Umbilical cord (tissue), 2 donors: Measurements from ENCODE around the gene IRX6. TPM values are rescaled to one million over a fixed set of nuclear protein-coding genes. Genes with fewer than 3 reads are reported as not detected.
A peak's percentile ranks its signal among the peaks of the same experiment; 100 is the strongest.

Experiments used
- DNase-seq: peaks from one replicate; pipeline ENCODE4 v3.0.0-alpha.2; 2015; ENCODE audit warnings: low spot score
- total RNA-seq: library from RNA; depleted of rRNA; stranded (reverse); fragments of >200 nt; gene quantifications from one replicate; pipeline ENCODE4 v1.2.3, GENCODE V29; 2014; ENCODE audit warnings: low replicate concordance; ENCODE audit not compliant: insufficient read depth

Gene IRX6
- total RNA-seq, 1 donor from 2014 or later = not detected

DNA sequence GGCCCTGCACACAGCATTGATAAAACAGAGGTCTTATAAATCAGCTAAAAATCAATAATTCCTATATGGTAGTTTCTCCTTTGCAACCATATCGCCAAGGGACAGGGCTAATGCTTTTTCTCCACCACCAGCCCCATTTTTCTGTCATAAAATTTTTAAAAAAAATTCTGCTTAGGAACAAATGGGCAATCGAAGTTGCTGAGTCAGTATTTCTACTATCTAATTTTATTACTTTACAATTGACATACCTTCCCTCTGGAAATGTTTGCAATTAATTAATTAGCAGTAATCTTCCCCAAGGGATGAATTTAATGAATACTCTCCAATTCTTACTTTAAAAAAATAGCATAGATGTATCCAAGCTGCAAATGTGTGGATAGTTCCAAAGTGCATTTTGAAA, 1.7 kb upstream of the IRX6 start:
- DNase-seq = no peak

DNA sequence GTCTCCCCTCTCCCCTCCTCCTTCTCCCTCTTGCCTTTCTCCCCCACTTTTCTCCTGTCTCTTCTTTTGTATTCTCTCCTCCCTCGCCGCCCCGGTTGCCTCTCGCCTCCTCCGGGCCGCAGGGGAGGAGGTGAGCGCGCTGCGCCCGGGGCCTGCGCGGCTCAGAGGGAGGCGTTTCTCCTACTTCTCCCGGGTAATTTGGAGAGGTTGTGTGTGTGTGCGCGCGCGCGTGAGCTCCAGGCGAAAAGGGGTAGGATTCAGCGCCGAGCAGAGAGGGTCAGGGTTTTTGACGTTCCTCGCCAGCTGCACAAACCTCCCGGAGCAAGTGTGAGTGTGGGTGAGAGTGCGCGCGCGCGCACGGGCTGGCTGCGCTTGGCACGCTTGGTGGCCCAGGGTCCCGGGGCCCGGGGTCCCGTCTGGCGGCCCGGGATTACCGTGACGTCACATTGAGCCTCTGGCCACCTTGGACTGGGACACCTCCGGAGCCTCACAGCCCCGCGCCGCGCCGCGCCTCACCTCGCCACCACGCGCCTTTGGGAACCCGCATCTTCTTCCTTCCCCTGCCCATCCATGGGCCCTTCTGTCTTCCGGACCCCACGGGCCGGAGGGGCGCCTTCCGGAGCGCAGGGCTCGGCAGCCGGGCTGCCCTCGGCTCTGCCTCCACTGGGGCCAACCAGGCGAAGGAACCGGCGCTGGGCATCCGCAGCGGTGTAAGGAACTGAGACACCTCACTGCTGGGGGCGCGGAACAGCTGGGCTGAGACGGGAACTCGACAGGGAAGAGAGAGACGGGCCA, 479 bp downstream of the IRX6 start:
- DNase-seq = no peak

DNA sequence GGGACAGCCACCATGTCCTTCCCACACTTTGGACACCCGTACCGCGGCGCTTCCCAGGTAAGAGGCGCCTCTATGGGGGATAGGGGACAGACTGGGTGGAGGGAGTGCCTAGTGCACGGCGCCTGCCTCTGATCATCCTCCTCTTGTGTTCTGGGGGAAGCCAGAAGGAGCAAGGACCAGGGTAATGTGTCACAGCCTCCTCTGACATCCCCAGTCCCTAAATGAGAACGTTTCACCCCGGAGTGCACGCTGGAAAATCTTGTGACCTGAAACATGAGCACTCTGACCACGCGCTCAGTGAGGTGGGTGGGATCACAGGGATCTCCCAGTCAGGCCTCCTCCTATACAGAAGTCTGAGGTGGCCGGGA, 1.1 kb downstream of the IRX6 start:
- no peak for DNase-seq

DNA sequence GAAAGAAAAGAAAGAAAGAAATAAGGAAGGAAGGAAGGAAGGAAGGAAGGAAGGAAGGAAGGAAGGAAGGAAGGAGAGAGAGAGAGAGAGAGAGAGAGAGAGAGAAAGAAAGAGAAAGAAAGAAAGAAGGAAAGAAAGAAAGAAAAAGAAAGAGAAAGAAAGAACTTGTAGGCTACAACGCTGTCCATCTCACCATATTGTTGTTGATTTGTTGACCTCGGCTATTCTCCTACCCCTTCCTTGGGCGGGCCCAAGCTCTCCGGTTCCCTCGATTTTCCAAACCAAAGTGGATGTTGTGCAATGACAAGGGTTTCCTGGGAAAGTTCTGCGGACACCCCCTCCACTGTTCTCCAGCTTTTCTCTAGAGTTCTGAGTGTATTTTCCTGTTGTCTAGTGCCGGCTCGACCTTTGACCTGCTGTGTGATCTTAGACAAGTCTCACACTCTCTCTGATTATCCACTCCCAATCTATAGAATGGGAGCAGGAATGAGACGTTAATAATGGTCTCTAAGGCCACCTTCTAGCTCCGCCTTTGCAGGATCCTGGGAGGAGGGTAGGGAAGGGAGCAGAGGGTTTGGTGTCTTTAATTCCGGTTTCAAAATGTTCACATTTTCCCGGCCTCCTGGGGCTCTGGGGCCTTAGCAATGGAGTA, 1.6 kb downstream of the IRX6 start:
- DNase-seq = no peak

DNA sequence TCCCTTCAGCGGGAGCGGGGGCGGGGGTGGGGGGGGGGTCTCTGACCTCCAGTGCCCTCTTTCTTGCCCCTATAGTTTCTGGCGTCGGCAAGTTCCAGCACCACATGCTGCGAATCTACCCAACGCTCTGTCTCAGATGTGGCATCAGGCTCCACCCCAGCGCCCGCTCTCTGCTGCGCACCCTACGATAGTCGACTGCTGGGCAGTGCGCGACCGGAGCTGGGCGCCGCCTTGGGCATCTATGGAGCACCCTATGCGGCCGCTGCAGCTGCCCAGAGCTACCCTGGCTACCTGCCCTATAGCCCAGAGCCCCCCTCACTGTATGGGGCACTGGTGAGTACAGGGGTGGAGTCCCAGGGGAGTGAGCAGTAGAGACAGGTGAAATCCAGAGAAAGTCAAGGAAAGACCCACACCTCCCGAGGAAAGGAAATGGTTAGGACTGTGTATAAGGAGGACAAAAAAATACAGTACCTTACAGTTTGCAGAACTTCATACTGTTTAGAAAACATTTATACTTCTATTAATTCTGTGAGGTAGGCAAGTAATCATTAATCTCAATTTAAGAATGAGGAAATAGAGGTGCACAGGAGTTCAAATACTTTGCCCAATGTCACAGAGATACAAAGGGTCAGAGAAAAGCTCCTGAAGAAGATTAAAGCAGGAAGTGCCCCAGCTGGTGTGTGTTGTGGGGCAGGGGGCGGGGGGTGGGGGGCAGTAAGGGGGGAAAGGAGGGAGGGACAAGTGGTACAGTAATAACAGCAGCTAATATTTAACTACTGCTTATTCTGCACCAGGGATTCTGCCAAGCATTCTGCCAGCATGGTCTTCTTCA, 2.5 kb downstream of the IRX6 start:
- no peak for DNase-seq

DNA sequence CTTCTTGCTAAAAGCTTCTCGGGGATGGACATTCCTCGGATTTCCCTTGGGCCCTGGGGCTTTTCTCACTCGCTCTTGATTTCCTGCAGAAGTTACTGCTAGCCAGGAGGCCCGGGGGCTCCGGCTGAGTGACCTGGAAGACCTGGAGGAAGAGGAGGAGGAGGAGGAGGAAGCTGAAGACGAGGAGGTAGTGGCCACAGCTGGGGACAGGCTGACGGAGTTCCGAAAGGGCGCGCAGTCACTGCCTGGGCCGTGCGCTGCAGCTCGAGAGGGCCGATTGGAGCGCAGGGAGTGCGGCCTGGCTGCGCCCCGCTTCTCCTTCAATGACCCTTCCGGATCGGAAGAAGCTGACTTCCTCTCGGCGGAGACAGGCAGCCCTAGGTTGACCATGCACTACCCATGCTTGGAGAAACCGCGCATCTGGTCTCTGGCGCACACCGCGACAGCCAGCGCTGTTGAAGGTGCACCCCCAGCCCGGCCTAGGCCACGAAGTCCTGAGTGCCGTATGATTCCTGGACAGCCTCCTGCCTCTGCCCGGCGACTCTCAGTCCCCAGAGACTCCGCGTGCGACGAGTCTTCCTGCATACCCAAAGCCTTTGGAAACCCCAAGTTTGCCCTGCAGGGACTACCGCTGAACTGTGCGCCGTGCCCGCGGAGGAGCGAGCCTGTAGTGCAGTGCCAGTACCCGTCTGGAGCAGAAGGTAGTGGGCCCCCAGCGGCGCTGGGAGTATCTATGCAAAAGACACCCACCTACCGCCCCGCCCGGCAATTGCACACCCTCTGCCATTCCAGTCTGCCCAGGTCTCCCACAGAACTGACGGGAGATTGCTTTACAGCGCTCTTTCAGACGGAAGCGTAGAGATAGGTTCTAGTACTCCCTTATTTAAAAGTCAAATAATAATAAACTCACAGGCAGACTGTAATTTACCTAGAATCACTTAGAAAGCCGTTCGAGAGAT, 4.9 kb downstream of the IRX6 start:
- no peak for DNase-seq

DNA sequence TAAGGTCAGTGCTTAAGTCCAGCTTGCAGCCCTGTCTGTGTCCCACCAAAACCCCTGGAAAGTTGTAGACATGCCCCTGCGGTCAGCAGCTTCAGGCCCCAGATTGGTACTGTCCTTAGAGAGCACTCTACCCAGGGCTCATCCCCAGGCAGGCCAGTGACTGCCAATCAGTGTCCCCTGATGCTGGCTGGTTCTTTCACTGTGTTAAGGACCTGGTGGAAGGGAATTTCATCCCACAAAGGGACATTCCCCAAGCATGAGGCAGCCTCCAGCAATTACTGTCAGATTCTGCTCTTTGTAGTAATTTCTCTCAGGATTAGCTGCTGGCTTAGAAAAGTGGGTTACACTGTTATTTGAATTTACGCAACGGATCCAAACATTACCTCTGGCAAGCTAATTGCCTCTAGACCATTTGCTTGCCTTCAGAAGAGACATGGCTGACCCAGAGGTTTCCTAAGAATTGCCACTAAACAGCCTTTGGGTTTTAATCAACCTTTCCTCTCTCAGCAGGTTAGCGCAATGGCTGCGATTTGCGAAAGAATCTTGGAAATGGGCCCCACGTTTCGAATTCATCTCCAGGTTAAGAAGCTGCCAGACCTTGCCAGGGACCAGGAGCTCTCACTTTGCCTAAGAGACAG, 5.9 kb downstream of the IRX6 start:
- DNase-seq = no peak

DNA sequence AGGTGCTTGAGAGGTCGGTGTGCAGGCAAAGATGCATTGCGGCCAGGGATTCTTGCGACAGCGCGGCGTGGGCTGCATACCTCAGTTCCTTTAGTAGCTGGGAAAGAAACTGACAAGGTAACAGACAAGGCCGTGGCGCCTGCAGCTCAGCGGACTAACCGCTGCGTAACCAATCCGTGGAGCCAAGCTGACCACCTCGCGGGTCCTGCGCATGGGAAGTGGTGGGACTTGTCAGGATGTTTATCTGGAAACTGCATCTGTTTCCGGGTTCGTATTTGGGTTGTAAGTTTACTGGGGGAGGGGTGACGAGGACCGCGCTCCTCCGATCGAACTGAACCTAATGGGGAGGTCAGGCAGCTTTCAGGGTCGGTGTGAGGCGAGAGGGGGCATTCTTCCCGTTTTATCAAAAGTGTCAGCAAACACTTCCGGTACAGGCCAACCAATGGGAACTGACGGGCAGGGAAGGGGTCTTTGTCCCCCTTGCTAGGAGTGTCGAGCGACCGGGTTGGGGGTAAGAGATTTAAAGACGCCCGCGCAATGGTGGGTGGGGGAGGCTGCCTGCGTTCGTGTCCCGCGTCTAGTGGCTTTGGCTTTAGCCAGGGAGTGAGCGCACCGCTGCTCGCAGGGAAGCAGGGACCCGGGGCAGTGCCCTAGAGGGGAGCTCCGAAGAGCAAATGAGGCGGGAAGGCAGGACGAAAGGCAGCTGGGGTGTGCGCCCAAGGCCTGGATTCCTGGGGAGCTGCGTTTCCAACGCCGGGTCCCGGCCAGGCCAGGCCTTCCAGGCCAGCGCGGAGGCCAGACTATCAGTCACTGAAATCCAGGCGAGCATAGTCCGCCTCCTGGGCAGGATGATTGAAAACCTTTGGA, 7.0 kb downstream of the IRX6 start:
- DNase-seq = no peak

DNA sequence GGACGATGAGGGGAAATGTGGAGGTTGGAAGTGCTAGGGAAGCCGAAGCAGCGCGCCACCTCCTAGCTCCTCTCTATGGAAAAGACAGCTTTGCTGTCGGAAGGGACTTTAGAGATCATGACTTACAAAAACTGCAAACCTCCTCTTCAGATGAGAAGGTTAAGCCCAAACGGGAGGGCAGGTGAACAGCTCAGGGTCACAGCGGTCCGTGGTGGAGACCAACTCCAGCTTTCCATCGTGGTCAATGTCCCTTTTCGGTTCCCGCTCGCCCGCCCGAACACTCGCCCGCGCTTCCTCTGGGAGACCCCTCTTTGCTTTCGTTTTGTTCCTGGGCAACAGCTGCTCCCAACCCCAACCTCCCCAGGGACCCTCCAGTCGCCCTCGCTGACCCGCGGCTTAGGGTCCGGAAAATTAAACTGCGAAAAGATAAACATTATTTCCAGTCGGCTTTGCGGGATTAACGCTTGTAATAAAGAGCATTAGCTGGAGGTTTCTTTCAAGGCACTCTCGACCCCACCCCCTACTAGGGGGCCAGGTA, 7.7 kb downstream of the IRX6 start:
- DNase-seq = no peak

DNA sequence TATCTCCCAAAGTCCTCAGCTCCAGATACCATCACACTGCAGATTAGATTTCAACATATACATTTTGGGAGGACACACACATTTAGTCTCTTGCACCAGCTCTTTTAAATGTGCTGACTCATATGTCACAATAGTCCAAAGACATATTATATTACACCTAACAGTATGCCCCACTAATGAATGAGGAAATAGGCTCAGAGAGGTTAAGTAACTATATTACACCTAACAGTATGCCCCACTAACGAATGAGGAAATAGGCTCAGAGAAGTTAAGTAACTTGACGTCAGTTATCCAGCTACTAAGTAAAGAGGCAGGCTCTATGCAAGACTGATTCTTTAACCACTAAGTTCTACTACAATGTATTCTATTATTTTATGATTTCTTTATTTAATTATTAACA, 9.7 kb downstream of the IRX6 start:
- DNase-seq = no peak

DNA sequence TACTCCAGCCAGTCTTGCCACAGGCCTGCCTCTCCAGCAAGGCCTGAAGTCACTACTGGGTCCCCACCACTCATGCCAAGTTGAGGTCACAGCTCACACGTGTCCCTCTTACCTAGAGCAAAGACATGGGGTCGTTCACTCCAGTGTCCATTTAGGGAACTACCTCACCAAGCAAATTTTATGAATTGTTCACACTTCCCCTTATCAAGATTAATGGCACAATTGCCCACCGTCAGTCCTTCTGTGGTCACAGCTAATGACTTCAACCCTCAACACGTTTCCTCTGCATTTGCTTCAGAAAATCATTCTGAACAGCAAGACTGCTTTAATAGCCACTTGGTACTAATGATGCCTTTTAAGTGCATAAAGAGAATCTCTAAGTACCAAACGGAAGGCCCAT, 14.6 kb downstream of the IRX6 start:
- no peak for DNase-seq

DNA sequence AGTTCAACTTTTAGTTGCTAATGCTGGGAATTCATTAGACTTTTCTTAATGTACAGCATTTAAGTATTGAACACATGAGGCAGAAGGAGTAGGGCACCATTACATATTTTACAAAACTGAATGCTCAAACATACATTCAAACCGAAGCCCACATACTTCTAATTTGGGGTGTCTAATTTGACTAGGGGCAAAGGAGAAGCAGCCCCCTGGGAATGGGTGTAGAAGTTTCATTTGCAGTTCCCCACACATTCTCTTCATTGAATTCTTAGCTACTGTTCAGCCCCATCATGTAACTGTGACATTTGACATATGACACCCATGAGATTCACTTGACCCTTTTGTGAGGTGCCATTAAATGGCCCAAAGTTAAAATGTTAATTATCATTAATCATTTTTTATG, 16.4 kb downstream of the IRX6 start:
- no peak for DNase-seq

DNA sequence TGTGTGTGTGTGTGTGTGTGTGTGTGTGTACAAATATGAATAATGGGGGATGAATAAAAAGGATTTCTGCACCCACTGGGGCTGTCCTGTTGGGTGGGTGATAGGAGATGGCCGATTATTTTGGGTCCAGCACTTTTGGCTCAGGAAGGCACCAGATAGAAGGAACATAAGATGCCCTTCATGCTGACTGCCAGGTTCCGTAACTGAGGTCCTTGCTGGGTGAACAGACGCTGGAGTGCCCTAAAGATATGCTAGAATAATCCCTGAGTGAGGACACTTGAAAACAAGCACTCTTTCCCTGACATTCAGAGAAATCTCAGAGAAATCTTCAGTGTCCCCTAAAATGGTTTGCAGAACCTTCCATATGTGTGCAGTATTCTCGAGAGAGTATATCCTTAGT, 17.7 kb downstream of the IRX6 start:
- DNase-seq = no peak

DNA sequence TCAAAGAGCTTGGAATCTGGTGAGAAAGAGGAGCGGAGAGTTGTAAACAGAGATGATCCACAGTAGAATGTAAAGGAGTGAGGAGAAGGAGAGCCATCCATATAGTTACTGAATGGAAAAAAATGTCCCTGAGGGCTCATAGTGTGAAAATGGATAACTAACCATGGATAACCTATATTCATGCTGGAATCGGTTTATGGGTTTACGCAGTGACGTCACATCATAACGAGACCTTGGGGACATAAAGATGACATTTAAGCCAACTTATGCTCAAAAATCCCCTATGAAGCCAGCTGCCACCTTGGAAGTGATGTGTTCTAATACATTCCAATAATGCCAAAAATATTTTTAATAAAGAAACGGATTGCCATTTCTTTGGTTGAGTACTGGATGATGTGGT, 22.5 kb downstream of the IRX6 start:
- no peak for DNase-seq

DNA sequence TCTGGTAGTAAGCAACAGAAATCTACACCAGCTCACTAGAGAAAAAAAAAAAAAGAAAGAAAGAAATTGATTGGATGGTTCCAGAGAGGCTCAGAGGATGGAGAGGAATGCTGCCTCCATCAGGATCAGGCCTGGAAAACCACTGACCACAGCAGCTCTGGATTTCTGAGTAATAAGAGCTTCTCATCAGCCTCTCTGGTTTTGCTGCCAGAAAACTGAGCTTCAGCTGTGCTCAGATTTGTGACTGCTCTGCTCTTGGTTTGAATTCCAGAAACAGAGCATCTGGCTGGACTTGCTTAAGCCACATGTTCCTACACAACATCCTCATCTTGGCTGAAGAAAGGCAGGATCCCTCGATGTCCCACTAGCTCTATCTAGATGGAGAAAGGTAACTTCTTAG, 25.9 kb downstream of the IRX6 start:
- peak; percentile 45 for DNase-seq

DNA sequence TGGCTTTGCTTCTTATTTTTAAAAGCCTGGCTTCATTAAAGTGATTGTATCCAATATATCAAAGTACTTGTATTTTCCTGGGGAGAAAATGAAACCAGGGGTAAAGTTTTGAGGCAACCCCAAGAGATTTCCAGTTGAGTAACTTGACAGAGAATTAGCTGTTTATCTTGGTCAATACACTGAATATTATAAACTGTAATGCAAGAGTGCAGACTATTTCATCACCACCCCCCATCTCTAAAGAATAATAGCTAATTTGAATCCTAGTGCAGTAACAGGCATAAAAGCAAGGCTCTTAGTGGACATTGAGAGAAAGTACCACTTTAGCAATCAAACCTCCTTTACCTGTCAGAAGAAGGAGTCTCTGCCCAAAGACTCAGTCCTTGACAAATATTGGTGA, 27.0 kb downstream of the IRX6 start:
- no peak for DNase-seq

DNA sequence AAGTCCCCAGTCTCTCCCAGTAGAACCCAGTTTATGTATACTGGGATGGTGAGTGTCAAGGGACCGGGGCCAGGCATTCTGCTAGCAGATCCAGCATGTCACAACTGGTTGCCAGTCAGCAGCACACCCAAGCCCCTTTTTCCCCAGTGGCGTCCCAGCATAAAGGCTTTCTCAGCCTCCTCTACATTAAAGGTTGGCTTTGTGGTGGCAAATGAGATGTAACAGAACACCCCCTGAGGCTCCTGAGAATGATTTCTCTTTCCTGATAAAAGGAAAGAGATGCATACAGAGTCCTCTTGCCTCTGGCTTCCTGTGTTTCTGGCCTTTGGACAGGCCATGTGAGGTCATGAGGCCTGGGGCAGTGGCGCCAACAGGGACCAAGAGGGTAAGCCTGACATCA, 27.9 kb downstream of the IRX6 start:
- DNase-seq = no peak

DNA sequence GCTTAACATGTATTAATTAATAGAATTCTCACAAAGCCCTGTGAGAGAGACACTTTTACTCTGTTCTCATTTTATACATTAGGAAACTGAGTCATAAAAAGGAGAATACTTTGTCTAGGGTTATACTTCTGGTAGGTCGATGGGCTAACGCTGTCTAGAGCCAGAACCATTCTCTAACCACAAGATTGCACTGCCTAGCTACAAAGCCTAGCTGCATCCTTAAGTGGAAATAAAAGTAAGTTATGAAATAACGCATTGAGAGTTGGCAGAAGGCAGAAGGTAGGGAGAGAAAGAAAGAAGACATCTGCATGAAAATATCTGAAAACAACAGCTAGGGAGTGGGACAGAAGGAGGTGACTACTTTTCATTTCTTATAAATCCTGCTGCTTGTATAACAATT, 33.2 kb downstream of the IRX6 start:
- no peak for DNase-seq

DNA sequence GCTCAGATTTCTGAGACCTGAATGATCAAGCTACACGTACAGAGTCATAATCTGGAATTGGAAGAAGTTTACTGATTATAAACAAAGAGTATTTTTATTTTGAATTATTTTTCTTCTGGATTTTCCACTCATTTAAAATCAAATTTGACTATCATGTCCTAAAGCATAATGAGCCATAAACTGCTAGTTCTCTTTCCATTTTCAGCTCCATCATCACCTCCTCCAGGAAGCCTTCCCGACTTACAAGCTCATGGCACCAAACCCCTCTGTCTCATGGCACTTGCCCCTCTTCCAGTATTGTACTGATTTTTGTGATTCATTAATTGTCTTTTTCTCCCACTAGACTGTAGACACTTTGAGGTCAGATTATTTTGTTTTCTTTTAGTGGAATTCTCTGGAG, 35.9 kb downstream of the IRX6 start:
- no peak for DNase-seq

DNA sequence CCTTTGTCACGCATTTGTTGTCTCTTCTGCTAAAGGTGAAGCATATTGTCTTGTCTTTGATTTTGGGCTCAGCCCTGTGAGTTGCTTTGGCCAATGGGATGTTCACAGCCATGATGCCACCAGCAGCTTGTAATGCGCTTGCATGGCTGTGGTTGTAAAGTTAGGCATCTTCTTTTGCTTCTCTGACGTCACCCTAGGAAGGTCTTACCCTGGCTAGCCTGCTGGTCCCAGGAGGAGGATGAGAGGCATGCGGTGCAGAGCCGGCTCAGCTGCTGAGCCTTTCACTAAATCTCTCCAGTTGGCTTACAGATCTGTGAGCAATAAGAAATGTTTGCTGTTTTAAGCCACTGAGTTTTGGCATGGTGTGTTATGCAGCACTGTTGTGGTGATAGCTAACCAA, 40.8 kb downstream of the IRX6 start:
- DNase-seq = no peak
